CD4-positive, alpha-beta T cell treated with Interleukin-12 subunit alpha and Interleukin-12 subunit beta, for 1 hour (primary cell): Measurements from ENCODE around the gene KLHL3.
A peak's percentile ranks its signal among the peaks of the same experiment; 100 is the strongest.
"Not testable (repeated sequence)": the region's sequence is repeated elsewhere in the genome, so short reads cannot be mapped to it uniquely, and the experiment has no call there.

Experiments used
- DNase-seq: peaks from one replicate; pipeline ENCODE4 v3.0.0-alpha.2; 2020

The KLHL3 gene

DNA sequence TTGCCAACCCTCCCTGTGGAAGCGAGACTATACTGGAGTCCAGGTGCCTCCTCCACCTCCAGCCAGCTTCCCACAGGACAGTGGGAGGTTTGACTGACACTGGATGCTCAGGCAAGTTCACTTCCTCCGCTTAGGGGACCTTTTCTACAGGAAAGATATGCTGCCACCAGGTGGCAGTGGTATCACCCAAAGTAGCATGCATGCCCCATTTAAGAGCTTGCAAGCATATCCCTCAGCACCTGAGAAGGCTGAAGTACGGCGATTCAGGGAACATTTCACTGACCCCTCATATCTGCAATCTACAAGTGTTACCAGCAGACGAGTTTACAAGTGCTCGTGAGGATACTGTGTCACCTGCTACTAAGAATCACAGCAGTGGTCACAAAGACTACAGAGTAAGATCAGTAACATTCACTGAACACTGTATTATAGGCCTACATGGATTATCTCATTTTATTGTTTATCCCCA, 75.5 kb downstream of the KLHL3 start:
- DNase-seq: peak; percentile 72

- DNase-seq: no peak
These were observed 76.7 kb downstream of the KLHL3 start for GRCh38 chr5:137659209-137659608.

DNA sequence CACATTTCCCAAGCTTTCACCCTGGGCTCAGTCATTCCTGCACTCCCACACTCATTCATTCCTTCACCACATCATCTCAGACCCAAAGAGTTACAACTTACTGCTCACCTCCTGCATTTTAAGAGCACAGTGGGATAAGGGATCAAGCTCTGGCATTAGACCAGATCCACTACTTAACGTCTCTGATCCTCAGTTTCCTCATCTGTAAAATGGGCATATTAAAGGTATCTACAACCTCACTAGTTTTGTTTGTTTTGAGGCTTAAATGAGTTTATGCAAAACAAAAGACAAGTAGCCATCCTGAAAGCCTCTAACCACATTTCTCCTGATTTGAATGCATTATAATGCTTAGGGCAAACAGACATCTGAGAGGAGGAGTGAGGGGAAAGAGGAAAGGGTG, 77.6 kb downstream of the KLHL3 start:
- DNase-seq: no peak

DNA sequence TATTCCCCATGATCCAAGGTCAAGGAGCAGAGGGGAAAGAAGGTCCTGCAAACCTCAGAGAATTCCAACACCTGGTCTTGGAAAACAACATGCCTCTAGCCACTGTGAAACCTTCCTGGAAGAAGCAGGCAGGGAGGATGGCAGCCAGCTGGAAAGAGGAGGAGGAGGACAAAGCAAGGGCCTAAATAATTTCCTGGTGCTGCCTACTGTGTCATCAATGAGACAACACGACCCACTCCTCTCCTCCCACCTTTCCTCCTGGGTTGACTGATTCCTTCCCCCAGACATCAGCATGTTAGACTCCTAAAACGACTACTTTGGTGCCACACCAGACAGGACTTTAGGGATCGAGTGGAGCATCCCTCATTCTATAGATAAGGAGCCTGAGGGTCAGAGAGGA, 78.8 kb downstream of the KLHL3 start:
- DNase-seq: no peak

- no peak for DNase-seq
These were observed 79.3 kb downstream of the KLHL3 start for GRCh38 chr5:137656558-137656957.

DNA sequence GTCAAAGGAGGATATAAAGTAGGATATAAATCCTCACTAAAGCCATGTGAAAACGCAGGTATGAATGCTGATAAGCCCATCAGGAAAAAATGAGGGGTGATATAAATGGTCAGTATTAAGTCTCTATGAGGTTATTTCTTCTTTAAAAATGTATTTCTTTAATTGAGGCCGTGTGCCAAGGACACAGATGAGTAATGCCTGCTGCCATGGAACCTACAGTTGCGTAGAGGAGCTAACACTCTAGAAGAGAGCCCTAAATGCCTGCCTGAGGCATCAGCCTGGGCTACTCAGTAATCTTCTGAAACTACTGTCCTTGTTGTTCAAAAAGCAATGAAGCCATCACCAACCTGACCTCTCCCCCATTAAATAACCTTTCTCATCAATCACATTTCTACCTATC, 84.9 kb downstream of the KLHL3 start:
- no peak for DNase-seq

GRCh38 chr5:137649228-137649935, 86.5 kb downstream of the KLHL3 start:
- DNase-seq: no peak

GRCh38 chr5:137648361-137648760, 87.5 kb downstream of the KLHL3 start:
- no peak for DNase-seq

DNA sequence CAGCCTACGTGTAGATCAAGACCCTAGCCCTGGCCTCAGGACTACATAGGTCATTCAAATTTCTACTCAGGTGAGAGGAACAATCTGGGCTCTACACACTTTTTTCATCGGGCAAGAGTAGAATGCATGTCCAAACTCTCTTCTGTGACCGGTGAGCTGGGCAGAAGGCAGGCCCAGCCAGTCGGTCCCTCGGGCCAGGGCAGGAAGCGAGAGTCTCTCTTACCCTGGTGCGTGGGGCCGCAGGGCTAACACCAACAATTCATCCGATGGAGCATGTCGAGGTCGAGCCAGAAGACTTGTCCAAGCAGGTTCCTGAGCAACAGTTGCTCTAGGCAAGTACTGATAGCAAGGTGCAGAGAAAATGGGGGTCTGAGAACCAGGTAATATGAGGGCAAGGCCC, 88.5 kb downstream of the KLHL3 start:
- no peak for DNase-seq

DNA sequence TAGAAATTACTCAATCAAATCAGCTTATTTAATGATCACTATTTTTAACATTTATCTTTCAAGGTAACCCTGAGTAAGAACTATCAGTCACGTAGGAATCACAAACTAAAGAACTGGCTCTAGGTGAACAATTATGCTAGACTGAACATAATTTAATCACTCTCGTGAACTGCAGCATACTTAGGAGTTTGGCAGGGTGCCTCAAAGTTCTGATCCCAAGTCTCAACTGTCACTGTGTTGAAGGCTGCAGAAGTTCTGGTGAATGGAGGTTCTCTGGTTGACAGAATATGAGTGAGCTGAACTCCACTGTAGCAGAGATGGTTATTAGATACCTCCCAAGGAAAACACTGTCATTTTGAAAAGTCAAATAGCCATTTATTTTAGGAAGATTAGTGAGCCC, 89.1 kb downstream of the KLHL3 start:
- DNase-seq: no peak

DNA sequence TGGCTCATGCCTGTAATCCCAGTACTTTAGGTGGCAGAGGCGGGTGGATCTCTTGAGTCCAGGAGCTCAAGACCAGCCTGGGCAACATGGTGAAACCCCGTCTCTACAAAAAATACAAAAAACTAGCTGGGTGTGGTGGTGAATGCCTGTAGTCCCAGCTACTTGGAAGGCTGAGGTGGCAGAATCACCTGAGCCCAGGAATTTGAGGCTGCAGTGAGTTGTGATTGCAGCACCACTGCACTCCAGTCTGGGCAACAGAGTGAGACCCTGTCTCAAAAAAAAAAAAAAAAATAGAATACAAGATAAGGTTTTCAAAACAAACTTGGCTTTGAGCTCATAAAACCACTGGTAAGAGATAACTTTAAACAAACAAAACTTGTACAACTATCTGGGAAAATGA, 92.8 kb downstream of the KLHL3 start:
- not testable (repeated sequence) for DNase-seq

DNA sequence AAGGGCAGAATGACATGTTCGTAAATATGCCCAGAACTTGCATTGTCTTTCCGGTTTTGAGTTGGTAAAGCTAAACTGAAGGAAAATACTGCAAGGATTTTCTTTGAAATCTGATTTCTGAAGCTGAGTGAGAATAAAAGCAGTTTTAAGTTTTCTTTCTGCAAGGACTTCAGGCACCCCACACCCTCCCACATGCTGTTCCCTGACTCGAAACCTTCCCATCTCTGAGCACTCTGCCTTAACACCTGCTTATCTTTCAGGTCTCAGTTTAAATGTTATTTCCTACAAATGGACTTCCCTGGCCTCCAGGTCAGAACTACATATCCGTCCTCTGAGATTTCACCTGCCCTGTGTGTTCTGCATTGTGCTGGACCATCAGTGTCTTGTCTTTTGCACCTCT, 93.8 kb downstream of the KLHL3 start:
- DNase-seq: no peak

GRCh38 chr5:137641148-137641547, 94.7 kb downstream of the KLHL3 start:
- DNase-seq: no peak

GRCh38 chr5:137639645-137640044, 96.2 kb downstream of the KLHL3 start:
- no peak for DNase-seq

GRCh38 chr5:137638841-137639240, 97.0 kb downstream of the KLHL3 start:
- no peak for DNase-seq

DNA sequence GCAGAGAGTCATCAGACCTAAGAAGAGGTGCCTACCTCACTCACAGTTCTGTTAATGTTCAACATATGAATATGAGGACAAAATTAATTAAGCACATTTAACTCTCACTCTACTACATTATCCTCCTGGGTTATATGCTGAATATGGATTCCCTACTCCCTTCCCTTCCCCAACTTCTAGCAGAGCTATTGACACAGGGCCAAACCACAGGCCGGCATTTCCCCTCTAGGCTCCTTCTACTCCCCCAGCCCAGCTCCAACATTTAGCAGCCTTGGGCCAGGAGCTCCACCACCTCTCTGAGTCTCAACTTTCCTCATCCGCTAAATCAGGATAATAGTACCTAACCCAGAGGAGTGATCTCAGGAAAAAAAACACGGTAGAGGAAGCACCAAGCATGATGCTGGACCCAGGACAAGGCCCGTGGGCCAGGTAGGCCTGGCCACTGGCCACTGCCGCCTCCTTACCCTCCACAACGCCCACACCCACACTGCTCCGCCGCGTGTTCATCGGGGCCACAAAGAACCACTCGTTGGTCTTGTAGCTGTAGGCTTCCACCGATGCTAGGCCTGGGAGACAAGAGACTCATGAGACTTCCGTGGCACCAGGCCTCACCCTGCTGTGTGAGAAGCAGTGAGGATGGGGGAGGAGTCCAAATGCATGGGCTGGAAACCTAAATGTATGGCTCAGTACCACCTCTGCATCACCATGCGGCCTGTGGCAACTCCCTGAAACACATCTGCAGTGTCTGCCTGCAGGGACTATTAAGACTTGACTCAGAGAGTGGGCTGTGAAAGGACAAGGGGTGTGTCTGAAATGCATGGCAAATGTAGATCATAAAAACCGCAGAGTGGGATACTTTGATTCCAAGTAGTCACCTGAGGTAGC, 98.8 kb downstream of the KLHL3 start:
- no peak for DNase-seq

DNA sequence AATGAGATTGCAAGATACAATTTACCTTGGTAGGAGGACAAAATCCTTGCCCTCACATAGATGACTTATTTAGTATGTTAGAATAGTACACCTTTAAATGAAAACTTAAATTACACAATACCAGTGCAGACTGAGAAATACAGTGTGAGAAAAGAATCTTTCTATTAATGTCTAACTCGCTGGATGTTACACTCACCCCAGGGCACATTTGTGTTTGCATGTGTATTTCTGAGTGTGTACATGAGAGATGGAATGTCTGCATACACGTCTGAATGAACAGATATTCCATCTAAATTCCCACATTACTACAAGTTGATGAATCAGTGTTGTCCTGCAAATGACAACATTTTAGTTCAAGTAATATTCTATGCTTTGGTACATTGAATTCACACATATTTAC, 99.8 kb downstream of the KLHL3 start:
- DNase-seq: no peak

DNA sequence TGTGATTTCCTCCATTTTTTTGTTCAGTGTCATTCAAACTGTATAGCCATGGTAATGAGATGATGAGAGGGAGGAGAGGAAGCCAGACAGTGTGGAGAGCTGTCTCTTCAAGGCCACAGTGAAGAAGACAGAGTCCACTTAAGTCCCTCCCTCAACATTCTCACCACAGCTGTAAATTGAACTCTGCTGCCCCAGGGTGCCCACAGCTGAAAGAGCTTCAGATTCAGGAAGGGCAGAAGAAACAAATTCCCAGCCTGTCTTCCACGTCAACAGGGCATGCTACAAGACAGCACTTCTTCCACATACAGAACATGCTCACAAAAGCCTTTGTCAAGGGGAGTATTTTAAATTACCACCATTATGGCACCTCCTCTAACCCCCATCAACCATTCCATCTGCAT, 100.4 kb downstream of the KLHL3 start:
- DNase-seq: no peak

DNA sequence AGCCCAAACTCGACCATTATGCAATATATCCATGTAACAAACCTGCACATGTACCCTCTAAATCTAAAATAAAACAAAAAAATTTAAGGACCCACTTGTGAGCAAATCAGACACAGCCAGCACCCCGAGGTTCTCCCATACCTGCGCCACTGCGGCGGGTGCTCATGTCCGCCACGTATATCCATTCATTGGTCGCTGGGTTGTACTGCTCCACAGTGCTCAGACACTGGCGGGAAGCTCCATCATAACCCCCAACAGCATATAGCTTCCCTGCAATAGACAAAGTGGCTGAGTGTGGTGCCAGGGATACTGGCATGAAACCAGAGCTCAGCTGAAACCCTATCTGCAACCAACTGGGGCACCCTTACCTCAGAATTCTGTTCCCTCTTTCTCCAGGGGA, 102.0 kb downstream of the KLHL3 start:
- DNase-seq: no peak

GRCh38 chr5:137632716-137633115, 103.2 kb downstream of the KLHL3 start:
- no peak for DNase-seq

- DNase-seq: no peak
These were observed 104.4 kb downstream of the KLHL3 start for GRCh38 chr5:137631453-137631852.

DNA sequence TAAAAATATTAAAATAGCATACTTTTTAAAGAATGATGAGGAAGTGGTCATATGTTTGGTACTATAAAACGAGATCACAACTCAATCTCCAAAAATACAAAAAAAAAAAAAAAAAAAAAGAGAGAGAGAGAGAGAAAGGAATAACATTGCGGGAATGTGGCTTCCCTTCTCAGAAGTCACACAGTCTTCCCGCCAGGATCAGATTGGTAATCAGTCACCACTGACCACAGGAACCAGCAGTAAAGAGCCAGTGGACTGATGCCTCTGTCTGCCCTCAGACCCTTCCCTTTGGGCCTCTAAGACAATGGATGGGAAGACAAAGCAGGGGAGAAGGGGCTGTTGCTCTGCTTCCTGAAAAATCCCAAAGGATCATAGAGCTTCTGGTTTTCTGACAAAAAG, 104.9 kb downstream of the KLHL3 start:
- no peak for DNase-seq

- no peak for DNase-seq
These were observed 105.5 kb downstream of the KLHL3 start for GRCh38 chr5:137630216-137630971.

GRCh38 chr5:137629646-137630045, 106.2 kb downstream of the KLHL3 start:
- DNase-seq: peak; percentile 58
